K562 (cell line): ENCODE measurements around the gene CAMK1D. TPM values are rescaled to one million over a fixed set of nuclear protein-coding genes. Genes with fewer than 3 reads are reported as not detected.

Experiments
- ATAC-seq: fragments of 200-7000 bp; cut with Tn5 transposase; 3 replicates; pipeline ENCODE4 v1.9.1; 2020; ENCODE audit warnings: moderate library complexity
- BruUV-seq: library from RNA; stranded (reverse); fragments of 400-500 nt; replicated peaks from 2 replicates; lab custom pipeline; 2021; lab: Mats Ljungman, UMichigan
- CTCF ChIA-PET: fragments of 300-600 bp; formaldehyde crosslinking; extraction: SDS; loops from one replicate; lab custom pipeline; 2021; ENCODE audit warnings: low intra/inter-chr PET ratio; lab: Yijun Ruan, JAX
- POLR2A ChIA-PET: fragments of 300-600, 350-650 bp; sonication (Branson Sonifier 250); formaldehyde crosslinking; extraction: SDS; loops from one replicate; lab custom pipeline; 2021; ENCODE audit warnings: antibody characterized with exemption, inconsistent platforms; lab: Yijun Ruan, JAX
- DNase-seq, 4 experiments: peaks; one replicate each; pipeline versions ENCODE4 v3.0.0 to v3.0.0-alpha.2; 2011 to 2018; ENCODE audit warnings: low spot score in 3 of 4, mixed read lengths in 3 of 4; ENCODE audit errors: extremely low read depth in 1 of 4
- FAIRE-seq: peaks from 2 replicates; lab custom pipeline; 2011; peaks lifted over from hg19 to GRCh38; lab: Jason Lieb, UNC
- H2AFZ ChIP-seq: 2 replicates; pipeline ENCODE4 v1.6.0; 2011; ENCODE audit warnings: low read depth, low read length, control low read depth, inconsistent platforms
- H3K27ac ChIP-seq: fragments of 200-600 bp; 3 replicates; pipeline ENCODE4 v1.8.0; 2011; ENCODE audit warnings: low read depth, mild to moderate bottlenecking, control low read depth, inconsistent platforms, low read length, moderate library complexity, mixed read lengths; ENCODE audit errors: extremely low read depth
- H3K27me3 ChIP-seq, 2 experiments: fragments of 300-600 bp in 1 of 2; 2 replicates in 1 of 2; 3 replicates in 1 of 2; pipeline versions ENCODE4 v1.6.0 to v1.8.0; 2011; ENCODE audit warnings: inconsistent platforms in 2 of 2, low read length in 2 of 2, mild to moderate bottlenecking in 1 of 2, mixed read lengths in 1 of 2, moderate library complexity in 1 of 2; ENCODE audit not compliant: control insufficient read depth in 2 of 2, insufficient read depth in 2 of 2
- H3K36me3 ChIP-seq: fragments of 300-600 bp; 3 replicates; pipeline ENCODE4 v1.8.0; 2011; ENCODE audit warnings: mild to moderate bottlenecking, low read length, inconsistent platforms; ENCODE audit not compliant: control insufficient read depth, insufficient read depth
- H3K4me1 ChIP-seq, 2 experiments: fragments of 200-600 bp in 1 of 2; replicated peaks in 1 of 2; 2 replicates in 1 of 2; 3 replicates in 1 of 2; pipeline versions ENCODE4 v1.5.1 to v1.8.0; 2011; ENCODE audit warnings: inconsistent platforms in 2 of 2, low read length in 2 of 2, mild to moderate bottlenecking in 1 of 2, mixed read lengths in 1 of 2, moderate library complexity in 1 of 2; ENCODE audit not compliant: control insufficient read depth in 2 of 2, insufficient read depth in 2 of 2
- H3K4me2 ChIP-seq: 2 replicates; pipeline ENCODE4 v1.6.1; 2011; ENCODE audit warnings: low read length, control low read depth, inconsistent platforms, mixed read lengths; ENCODE audit not compliant: insufficient read depth
- H3K4me3 ChIP-seq: fragments of 200-600 bp; sonication (generic), shearing (Covaris generic); 2 replicates; pipeline ENCODE4 v1.5.1; 2016; ENCODE audit warnings: control low read depth, inconsistent platforms
- H3K79me2 ChIP-seq: fragments of 200-600 bp; 3 replicates; pipeline ENCODE4 v1.8.0; 2011; ENCODE audit warnings: low read length, inconsistent platforms; ENCODE audit not compliant: control insufficient read depth, insufficient read depth
- H3K9ac ChIP-seq, 2 experiments: 2 replicates each; pipeline versions ENCODE4 v1.6.0 to v1.6.1; 2011; ENCODE audit warnings: low read depth in 2 of 2, low read length in 2 of 2, control low read depth in 1 of 2, inconsistent platforms in 1 of 2, mild to moderate bottlenecking in 1 of 2, mixed read lengths in 1 of 2; ENCODE audit not compliant: insufficient read depth in 1 of 2
- H3K9me1 ChIP-seq: one replicate; pipeline ENCODE4 v1.6.0; 2011; ENCODE audit warnings: inconsistent platforms, mild to moderate bottlenecking, low read length, moderate library complexity; ENCODE audit not compliant: control insufficient read depth, insufficient read depth
- H3K9me3 ChIP-seq: replicated peaks from 2 replicates; pipeline ENCODE4 v1.5.1; 2011; ENCODE audit warnings: low read depth, low read length, inconsistent platforms; ENCODE audit not compliant: control insufficient read depth, insufficient read depth
- H4K20me1 ChIP-seq: replicated peaks from 2 replicates; pipeline ENCODE4 v1.6.1; 2011; ENCODE audit warnings: low read length, inconsistent platforms, mixed read lengths; ENCODE audit not compliant: control insufficient read depth, insufficient read depth
- DPF2 ChIP-seq: fragments of 450-650 bp; IDR thresholded peaks from 2 replicates; pipeline ENCODE4 v1.6.1; 2016
- NR1H2 ChIP-seq: sonication (generic); formaldehyde crosslinking; IDR thresholded peaks from 2 replicates; pipeline ENCODE4 v1.4.0; 2020; ENCODE audit warnings: mild to moderate bottlenecking, missing genetic modification reagents
- ZBED1 ChIP-seq: IDR thresholded peaks from 2 replicates; pipeline ENCODE4 v1.6.1; 2014
- ZBTB8A ChIP-seq: fragments of 450-650 bp; IDR thresholded peaks from 2 replicates; pipeline ENCODE4 v1.6.1; 2018; ENCODE audit warnings: mild to moderate bottlenecking, moderate library complexity; ENCODE audit not compliant: partially characterized antibody
- WGBS: fragments of 100-300 bp; shearing (Covaris generic); methylation state at CpG from one replicate; pipeline ENCODE4 v1.1.6; 2016; ENCODE audit warnings: low coverage, mixed read lengths; ENCODE audit not compliant: insufficient coverage; ENCODE audit errors: missing lambda C conversion rate; 5-methylcytosine and 5-hydroxymethylcytosine counted together
- in situ Hi-C: fragments of 300-500 bp; cut with MboI; formaldehyde crosslinking; loops from 4 replicates; pipeline ENCODE4 v1.15.0; 2018; ENCODE audit warnings: inconsistent platforms, mixed read lengths
- intact Hi-C: fragments of 100-400 bp; cut with micrococcal nuclease; formaldehyde crosslinking; loops from 2 replicates; pipeline ENCODE4 v1.14.2; 2022
- polyA plus RNA-seq, 8 experiments: library from polyadenylated mRNA; depleted of rRNA in 4 of 8; stranded (reverse) in 5 of 8; unstranded in 3 of 8; fragments of >200 nt; fragmentation: Nextera tagmentation in 2 of 8; fragmentation: Illumina TruSeq in 1 of 8; extraction: Ambion mirVana in 2 of 8; extraction: Trizol in 1 of 8; gene quantifications; 2 replicates each; pipeline versions ENCODE4 v1.2.1 to v1.2.3, GENCODE V29; 2011 to 2014; ENCODE audit warnings: inconsistent platforms in 1 of 8, missing spikeins in 1 of 8
- total RNA-seq, 7 experiments: library from RNA; depleted of rRNA in 6 of 7; stranded (reverse); fragments of >200 nt in 6 of 7; fragmentation: Illumina TruSeq in 2 of 7; extraction: Trizol in 2 of 7; gene quantifications; 2 replicates each; pipeline versions ENCODE4 v1.2.1 to v1.2.3, GENCODE V29; 2011 to 2021; ENCODE audit warnings: low replicate concordance in 1 of 7

CAMK1D gene
- total and polyA plus RNA-seq, 9 of the 15 experiments (the other 6 are each of a cell fraction or from before 2014, with no cell fraction given): 0.12 to 0.24 (median 0.20) TPM; not detected in 5

DNA sequence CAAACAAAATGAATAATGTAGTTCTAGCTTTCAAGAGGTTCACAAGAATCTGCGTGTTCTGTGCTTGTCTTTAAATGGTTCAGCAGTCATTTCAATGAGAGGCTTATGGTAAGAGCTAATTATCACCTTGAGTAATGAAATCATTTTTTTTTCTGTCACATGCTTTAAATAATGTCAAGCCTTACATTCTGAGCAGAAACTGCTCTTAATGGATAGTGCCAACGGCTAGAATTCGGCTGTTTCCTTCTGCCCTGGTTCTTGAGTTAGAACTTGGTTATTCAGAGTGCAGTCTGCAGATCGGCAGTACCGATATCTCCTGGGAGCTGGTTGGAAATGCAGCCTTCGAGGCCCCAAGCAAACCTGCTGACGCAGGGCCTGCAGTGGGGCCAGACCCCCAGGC lies 316.2 kb downstream of the CAMK1D start:
- 0% methylated on average over 5 of the region's 7 CpGs for WGBS
- Histone ChIP-seq H3K27ac (no peak overlapping the region), H3K36me3 (no peaks in the 10 kb centered on the region), H3K4me3 (no peak overlapping the region), H3K4me1 (no peaks in the 10 kb centered on the region), H3K9me1 (no peaks in the 10 kb centered on the region), H3K9me3 (no peaks in the 10 kb centered on the region), H3K9ac (no peak overlapping the region), H2AFZ (no peak overlapping the region), H4K20me1 (no peaks in the 10 kb centered on the region), H3K4me2 (no peak overlapping the region), H3K79me2 (no peaks in the 10 kb centered on the region), H3K27me3 (peaks cover 3 to 8% of the 10 kb centered on the region in 2 experiments; a peak in 2 of 5 replicates)
- POLR2A ChIA-PET: no interaction called here
- no TSS peak for BruUV-seq
- intact Hi-C loops: no loop called here
- TF ChIP-seq DPF2: no peak
- no peak for TF ChIP-seq ZBTB8A
- TF ChIP-seq ZBED1: no peak
- ATAC-seq (no peak), FAIRE-seq (no peak), DNase-seq (no peak)
- in situ Hi-C loops: no loop called here
- CTCF ChIA-PET: no interaction called here

DNA sequence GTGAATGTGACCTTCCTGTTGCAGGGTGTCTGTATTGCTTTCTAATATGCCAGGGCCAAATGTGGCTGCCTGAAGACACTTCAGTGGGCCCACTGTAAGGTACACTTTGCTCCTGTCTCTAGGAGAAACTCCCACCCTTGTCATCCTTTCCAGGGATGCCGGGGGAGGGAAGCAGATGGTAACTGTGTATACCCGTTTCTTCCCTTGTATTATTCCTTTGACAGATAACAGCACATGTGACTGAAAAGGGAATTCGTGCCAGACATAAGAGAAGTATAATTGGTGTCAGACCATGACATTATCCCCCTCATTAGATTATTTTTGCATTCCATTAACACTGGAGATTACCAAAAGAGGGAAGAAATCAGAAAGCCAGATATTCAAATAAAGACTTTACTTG lies 317.7 kb downstream of the CAMK1D start:
- Histone ChIP-seq H3K27me3 (peaks cover 3 to 8% of the 10 kb centered on the region in 2 experiments; a peak in 2 of 5 replicates), H3K4me3 (no peak overlapping the region), H3K79me2 (no peaks in the 10 kb centered on the region), H3K27ac (no peak overlapping the region), H3K9me1 (no peaks in the 10 kb centered on the region), H4K20me1 (no peaks in the 10 kb centered on the region), H3K4me1 (no peaks in the 10 kb centered on the region), H3K9ac (no peak overlapping the region), H3K36me3 (no peaks in the 10 kb centered on the region), H3K4me2 (no peak overlapping the region), H3K9me3 (no peaks in the 10 kb centered on the region), H2AFZ (no peak overlapping the region)
- in situ Hi-C loops: no loop called here
- no peak for ATAC-seq
- ChIA-PET POLR2A (no interaction called here), CTCF (no interaction called here)
- FAIRE-seq: no peak
- intact Hi-C loops: no loop called here
- BruUV-seq: no TSS peak
- no peak for DNase-seq
- WGBS: 3% methylated on average over 3 of the region's 3 CpGs
- no peak for TF ChIP-seq NR1H2 (CRISPR knock-in tag)
